Stromal cell of bone marrow (primary cell): ENCODE results near the gene RNMT.
A peak's percentile ranks its signal among the peaks of the same experiment; 100 is the strongest.
"Not testable (repeated sequence)": the region's sequence is repeated elsewhere in the genome, so short reads cannot be mapped to it uniquely, and the experiment has no call there.

Experiments
- DNase-seq: peaks from one replicate; pipeline ENCODE4 v3.0.0-alpha.2; 2012; ENCODE audit warnings: low read depth

The RNMT gene

DNA sequence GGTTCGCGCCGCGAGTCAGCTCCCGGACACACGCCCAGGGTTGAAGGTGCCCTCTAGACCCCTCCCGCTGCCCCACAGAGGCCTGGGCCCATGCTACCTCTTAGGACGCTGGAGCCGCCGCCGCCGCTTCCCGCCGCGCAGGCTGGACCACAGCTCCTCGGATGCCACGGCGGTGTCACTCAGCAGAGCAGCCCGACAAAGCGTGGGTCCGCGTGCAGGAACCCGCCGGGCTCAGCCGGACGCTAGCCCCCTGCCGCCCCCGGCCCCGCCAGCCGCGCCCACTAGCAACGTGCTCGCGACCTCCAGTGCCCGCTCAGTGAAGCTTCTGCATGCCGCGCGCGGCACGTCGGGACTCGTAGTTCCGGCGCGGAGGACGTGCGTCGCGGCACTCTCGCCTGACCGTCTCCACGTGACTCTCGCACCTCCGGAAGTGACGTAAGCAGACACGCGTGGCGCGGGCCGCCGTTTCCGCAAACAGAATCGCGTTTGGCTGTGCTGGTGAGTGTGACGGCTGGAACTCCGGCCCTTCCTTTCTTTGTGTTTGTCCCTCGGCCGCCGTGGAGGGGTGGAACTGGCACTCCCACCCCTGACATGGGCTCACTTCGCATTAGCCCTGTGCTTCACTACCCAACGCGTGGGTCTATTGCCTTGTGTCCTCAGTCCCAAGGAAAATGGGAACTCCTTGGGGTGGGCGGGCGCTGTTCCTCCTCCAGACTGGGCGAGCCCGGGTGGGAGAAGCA, at the start of gene RNMT, which contains the start of gene FAM210A:
RNMT (plus strand) TSS at position 442 of the 740 bp plus-strand sequence. CDS start 4,845 bp downstream, outside the sequence.
FAM210A (minus strand) TSS at position 327 of the 740 bp plus-strand sequence. CDS start 44,481 bp downstream, outside the sequence.
- DNase-seq, result peak; percentile 89

DNA sequence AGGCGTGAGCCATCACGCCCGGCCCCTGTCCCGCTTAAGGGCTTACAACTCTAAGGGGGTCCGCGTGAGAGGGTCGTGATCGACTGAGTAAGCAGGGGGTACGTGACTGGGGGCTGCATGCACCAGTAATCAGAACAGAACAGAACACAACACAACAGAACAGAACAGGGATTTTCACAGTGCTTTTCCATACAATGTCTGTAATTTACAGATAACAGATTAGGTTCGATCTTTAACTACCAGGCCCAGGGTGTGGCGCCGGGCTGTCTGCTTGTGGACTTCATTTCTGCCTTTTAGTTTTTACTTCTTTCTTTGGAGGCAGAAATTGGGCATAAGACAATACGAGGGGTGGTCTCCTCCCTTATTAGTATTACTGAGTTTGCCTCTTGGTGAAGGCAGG, 49.1 kb upstream of the RNMT start:
- DNase-seq, result not testable (repeated sequence)

DNA sequence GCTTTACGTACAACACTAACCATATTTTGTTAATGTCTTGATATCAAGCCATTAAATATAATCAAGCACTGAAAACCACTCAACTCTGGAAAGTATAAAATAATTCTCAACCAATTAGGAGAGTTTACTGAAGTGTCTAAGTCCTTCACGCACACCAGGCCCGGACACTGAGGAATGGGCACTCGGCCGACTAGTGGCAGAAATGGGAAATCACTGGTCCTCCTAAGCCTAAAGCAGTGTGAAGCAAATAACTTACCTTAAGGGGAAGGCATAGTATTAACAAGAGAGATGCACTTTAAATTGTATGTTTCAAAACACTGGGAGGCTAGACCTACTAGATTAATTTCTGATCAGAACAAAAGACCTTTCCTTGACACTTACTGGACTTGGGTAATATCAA, 45.9 kb upstream of the RNMT start:
- DNase-seq, result no peak

DNA sequence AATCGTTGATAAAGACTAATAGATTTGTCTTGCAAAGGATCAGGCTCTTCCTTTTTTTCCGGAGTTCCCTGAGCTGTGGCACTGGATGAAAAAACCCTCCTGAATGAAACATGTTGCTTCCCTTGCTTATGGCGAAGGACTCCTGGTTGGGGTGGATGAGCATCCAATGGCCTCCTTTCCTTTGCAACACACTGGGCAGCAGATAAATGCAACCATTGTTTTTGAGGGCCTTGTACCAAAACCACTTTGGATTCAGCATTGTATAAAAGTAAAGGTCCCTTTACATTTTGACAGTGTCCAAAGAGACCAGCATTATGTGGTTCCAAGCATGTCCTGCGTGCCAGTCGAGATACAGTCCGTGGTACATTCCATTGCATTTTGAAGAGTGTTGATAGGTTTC, 44.8 kb upstream of the RNMT start:
- no peak for DNase-seq

DNA sequence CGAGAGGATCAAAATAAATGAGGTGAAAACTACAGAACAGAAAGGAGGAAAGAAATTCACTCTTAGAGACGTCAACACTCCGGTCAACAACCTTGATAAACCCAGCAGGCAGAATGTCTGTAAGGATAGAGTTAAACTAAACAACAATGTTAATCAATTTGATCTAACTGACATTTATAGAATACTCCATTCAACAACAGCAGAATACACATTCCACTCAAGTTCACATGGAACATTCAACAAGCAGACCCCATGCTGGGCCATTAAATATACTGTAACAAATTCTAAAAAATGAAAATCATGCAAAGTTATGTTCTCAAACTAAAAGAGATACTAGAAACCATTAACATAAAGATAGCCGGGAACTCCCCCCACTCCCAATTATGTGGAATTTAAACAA, 41.9 kb upstream of the RNMT start:
- DNase-seq, result no peak

DNA sequence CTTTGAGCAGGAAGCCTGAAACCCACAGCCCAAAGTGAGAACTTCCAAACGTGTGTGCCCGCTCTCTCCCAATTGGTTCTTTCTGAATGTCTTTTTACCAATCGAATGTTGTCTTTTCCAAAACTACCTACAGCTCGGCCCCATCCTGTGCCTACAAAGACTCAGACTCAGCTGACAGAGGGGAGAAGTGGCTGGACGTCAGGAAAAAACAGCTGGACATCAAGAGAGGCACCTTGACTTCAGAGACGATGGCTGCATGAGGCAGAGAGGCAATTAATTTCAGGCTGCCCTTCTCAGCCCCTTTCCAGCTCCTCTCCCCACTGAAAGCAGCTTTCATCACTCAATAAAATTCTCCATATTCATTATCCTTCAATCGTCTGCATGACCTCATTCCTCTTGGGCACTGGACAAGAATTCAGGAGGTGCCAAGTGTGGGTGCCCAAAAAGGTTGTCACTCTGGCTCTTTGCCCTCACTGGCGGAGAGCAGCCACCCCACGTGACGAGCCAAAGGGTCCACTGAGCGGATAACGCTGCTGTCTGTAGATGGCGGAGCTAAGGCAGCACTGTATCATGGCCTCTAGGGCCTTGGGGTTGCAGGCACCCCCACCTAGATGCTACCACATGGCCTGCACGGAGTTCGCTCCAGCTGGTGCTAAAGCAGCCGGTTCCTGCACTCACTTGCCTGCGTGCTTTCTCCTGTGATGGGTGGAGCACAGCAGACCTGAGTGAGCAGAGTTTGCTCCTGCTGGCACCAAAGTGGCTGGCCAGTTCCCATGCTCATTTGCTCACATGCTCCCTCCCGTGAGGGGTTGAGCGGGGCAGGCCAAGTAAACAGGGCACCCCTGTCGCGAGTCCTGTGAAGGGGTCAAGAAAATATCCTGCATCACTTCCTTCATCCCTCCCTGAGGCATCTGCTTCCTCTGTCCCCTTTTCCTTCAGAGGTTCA, 38.0 kb upstream of the RNMT start:
- no peak for DNase-seq

DNA sequence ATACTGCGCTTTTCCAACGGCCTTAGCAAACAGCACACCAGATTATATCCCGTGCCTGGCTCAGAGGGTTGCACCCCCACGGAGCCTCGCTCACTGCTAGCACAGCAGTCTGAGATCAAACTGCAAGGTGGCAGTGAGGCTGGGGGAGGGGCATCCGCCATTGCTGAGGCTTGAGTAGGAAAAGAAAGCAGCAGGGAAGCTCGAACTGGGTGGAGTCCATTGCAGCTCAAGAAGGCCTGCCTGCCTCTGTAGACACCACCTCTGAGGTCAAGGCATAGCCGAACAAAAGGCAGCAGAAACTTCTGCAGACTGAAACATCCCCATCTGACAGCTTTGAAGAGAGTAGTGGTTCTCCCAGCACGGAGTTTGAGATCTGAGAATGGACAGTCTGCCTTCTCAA, 36.4 kb upstream of the RNMT start:
- DNase-seq, result not testable (repeated sequence)

DNA sequence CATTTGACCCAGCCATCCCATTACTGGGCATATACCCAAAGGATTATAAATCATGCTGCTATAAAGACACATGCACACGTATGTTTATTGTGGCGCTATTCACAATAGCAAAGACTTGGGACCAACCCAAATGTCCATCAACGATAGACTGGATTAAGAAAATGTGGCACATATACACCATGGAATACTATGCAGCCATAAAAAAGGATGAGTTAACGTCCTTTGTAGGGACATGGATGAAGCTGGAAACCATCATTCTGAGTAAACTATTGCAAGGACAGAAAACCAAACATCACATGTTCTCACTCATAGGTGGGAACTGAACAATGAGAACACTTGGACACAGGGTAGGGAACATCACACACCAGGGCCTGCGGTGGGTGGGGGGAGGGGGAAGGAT, 31.1 kb upstream of the RNMT start:
- DNase-seq, result not testable (repeated sequence)

DNA sequence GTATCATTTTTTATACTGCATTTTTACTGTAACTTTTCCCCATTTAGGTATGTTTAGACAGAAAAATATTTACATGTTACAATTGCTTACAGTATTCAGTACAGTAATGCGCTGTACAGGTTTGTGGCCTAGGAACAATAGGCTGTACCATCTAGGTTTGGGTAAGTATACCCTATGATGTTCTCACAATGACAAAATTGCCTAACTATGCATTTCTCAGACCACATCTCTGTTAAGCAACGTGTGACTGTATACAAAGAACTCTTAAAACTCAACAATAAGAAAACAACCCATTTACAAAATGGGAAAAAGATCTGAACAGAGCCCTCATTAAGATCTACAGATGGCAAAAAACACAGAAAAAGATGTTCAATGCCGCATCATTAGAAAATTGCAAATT, 29.5 kb upstream of the RNMT start:
- no peak for DNase-seq

DNA sequence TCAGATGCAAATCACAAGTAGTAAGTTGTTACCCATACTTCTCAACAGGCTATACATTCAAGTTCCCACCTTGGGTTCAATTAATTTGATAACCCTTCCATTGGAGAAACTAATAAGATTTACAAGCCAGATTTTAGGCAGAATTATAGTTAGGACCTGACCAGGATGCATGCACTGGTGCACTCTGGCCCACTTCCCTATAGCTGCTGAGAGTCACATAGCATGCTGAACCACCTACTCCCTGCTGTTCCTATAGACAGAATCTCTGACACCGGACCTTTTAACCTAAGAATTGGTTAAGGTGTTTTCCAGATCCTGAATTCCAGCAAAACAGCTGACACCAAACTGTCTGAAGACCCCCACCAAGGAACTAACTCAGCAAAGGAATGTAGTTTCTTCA, 26.3 kb upstream of the RNMT start:
- DNase-seq, result no peak

DNA sequence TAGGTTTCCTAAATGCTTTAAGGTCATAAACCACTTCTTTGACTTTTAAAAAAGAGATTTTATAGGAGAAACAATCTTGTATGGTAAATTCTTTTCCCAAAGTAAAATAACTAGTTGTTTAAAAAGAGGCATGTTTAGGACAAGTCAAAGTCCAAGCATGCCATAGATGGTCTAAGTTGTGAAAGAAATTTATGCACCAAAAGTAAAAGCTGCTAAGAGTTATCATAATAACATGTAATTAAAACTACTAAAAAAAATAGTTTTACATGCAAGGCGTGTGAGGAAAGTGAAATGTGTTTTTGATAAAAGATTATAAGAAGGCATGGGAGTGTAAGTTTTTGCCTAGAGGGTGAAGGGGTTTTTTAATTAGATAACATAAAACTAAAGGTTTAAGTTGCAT, 22.6 kb upstream of the RNMT start:
- no peak for DNase-seq

DNA sequence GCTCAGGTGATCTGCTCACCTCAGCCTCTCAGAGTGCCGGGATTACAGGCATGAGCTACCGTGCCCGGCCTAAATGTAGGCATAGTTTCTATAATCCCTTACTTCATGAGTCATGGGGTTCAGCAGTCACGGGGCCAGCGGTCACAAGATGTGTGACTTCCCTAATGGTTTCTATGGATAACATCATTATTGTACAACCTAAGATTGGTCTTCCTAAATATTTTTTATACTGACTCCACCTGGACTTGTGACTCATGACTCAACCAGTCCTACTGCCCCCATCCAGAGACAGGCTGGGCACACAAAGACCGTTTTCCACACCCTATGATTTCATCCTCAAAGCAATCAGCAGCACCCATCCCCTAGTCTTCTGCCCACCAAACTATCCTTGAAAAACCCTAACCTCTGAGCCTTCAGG, 16.1 kb upstream of the RNMT start:
- no peak for DNase-seq

DNA sequence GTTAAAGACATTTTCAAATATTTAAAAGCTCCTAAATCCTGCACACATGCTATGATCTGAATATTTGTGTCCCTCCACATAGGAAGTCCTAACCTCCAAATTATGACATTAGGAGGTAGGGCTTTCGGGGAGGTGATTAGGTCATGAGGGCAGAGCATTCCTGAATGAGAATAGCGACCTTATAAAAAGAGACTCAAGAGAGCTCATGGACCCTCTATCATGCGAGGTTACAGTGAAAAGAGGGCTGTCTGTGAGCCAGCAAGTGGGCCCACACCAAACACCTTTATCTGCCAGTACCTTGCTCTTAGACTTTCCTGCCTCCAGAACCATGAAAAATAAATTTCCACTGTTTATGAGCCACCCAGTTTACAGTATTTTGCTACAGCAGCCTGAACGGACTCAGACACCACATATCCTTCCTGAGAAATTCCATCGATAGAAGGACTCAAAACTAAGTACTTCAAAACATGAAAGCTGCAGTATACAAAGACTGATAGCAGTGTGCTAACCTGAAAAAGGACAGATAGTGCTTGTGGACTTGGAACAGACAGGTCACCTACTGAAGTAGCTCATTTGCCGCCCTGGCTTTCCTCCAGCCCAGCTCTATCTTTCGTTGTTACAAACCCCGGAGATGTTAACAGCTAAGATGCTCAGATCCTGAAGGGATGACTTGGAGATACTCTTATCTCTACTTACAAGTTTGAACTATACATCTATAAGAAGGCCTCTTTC, 13.9 kb upstream of the RNMT start:
- no peak for DNase-seq

DNA sequence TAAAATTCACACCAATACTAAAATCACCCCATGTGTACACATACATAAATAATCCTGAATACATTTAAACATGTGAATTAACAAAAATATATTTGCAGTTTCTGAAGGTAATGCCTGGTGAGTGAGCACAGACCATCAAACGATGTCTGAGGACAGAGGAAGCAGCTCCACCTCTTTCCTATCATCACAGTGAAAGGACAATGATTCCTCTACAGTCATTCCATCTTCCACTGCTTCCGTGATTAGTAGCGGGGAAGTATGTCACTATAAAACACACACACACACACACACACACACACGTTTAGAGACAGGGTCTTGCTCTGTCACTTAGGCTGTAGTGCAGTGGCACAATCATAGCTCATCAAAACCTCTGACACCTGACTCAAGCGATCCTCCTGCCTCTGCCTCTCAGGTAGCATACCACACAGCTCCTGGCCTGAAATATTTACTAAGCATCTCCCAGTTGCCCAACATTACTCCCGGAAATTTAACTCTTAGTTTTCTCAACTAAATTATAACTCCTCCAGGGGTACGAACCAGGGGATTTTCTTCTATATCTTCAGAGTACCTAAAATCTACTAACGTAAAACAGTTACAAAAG, 12.9 kb upstream of the RNMT start:
- DNase-seq, result no peak

DNA sequence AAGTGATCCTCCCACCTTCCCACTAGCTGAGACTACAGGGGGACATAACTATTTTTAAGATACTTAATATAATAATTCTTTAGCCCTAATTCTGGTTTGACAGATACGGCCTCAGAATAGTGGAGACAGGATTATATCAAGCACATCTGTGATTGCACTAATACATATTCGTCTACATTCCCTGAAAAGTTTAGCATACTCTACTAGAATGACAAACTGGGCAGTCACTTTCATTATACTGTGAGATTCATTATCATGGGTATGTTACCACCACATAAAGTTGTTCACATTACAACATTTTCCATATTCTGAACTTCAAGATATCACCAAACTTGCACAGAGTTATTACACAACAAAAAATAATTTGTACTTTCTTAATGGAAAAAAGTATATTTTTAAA, 11.1 kb upstream of the RNMT start:
- DNase-seq, result no peak

DNA sequence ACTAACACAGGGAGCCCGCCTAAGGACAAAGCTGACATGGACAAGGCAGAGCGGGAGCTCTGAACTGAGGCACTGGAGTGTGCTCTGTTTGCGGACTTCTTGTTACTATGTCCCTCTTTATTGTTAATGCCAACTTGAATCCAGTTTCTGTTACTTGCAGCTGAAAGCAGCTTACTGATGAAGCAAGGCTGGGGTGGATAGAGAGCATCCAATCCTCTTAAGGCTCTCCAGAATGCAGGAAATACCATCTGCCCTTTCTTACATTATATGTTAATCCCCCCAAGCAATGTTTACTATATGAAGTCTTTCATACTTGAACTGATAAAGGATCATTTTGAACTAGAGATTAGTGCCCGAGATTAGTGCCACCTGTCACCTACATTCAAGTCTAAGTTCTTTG, 9.6 kb upstream of the RNMT start:
- DNase-seq, result no peak

DNA sequence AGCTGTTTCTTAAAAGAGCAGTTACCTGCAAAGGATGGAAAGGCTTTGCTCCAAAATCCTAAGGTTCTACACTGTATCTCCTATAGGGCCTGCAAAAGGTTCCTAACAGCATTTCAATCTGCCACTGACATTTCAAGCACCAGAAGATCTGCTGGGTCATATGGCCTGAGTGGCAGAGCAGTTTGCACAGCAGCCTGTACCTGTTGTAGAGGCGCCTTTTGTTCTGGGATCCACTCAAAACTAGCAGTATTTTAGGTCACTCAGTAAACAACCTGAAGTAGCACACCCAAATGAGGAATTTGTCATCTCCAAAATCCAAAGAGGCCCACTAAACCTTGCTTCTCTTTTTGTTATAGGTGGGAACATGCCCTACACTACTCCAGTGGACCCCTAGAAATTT, 6.3 kb upstream of the RNMT start:
- DNase-seq, result no peak

DNA sequence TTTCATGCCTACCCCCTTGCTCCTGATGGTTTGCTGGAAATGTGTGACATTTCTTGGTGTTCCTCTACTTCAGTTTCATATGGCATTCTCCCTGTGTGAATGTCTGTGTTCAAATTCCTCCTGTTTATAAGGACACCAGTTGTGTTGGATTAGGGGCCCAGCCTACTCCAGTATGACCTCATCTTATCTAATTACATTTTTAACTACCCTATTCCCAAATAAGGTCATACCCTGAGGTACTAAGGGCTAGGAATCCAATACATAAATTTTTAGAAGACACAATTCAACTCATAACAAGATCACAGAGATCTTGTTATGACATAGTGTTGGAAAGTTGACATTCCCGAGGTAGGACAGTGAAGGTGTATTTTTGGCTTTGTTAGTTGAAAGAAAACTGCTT, 5.6 kb upstream of the RNMT start:
- DNase-seq, result no peak

DNA sequence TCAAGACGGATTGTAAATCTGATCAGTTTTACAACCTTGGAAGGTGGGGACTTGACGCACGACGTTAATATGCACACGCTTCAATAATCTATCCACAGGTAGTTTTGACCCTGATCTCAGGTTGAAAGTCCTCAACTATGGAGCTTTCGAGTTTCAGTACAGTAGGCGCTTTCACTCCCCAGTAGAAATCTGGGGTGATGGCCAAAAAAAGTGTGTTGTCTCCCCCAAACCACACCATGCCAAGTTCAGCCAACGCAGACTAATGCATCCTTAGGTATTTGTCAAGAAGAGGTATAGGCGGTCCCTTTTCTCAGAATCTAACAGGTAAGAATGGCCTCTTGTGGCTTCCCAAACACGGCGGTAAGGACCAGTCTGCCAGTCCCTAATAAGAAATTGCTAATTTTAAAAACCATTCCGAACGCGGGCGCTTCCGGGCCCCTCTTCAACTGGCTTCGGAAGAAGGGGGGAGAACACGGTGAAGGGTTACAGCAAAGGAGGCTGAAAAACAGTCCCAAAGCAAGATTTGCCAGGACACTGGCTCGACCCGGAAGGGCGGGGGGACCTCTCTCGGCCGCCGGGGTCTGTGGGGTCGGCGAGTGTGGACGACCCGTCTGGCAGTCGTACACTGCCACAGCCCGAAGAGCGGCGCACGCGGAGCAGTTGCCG, 774 bp upstream of the RNMT start:
- DNase-seq, result no peak

DNA sequence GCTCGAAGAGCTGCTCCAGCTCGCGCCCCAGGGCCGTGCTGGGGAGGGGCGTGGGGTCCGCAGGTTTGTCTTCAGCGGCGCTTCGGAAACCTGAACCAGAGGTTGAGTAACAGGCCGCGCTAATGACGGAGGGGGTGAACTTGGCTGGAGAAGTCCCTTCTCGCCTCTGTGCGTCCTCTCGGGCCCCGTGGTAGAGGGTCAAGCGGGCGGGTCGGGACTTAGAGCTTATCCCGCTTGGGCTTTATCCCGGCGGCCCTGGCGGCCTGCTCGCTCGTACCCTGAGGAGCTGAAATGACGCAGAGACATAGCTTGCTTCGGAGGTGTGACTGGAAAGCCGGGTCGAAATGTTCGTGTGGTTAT, 479 bp downstream of the RNMT start:
- peak; percentile 23 for DNase-seq

DNA sequence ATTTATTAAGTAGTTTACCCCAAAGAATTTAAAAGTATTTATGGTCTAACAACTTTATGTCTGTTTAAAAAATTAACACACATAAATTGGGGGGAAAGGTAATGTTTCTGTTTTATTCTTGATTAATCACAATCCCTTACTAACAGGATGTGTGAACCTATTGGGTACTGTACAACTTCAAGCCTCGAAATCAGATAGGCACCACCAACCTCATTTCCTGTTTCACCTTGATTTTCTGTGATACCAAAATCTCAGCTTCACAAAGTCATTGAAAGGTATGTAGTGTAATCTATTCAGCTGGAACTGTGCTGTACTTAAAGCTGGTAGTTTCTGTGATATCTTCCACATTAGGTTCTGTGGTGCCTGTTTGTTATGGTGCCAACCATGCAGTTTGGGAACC, 4.0 kb downstream of the RNMT start:
- DNase-seq, result no peak

DNA sequence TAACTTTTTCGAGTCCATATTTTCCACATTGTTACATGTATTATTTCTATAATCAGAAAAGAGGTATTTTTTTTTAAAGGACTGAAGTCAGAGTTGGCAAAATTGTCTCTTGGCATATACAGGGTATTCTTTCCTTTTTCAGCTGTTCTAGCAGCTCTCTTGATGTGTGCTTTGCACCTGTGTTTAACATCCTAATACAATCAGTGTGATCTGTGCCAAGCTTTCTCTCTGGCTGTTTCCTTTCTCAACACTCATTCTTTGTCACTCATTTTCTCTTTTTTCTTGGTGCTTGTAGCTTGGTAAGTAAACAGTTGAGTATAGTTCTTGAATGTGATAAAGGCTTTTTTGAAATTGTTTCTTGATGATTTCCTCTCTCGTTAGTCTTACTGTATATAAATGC, 9.2 kb downstream of the RNMT start:
- no peak for DNase-seq
